ENCODE measurements around the gene PAPPA2. TPM values are rescaled to one million over a fixed set of nuclear protein-coding genes. Genes with fewer than 3 reads are reported as not detected.

The PAPPA2 gene
- total and polyA plus RNA-seq, 11 donors = 0.04 to 1.5 (median 0.38) TPM

GRCh38 chr1:176885341-176885740 lies 422.4 kb downstream of the PAPPA2 start:
- ATAC-seq = no peak
- no peak overlapping the region for H3K4me3 ChIP-seq
- no peak overlapping the region for H3K27ac ChIP-seq
- H3K4me1 ChIP-seq = peaks cover 0 to 10% (median 0%) of the 10 kb centered on the region in 12 donors
- no peaks in the 10 kb centered on the region for H3K9me3 ChIP-seq
- no peaks in the 10 kb centered on the region for H3K27me3 ChIP-seq
- WGBS, 4 donors = 72 to 77% (median 75%) methylated on average over 3 of the region's 3 CpGs
- DNase-seq = no peak
- H3K36me3 ChIP-seq = no peaks in the 10 kb centered on the region
- intact Hi-C loops (cut with DNase I) = loop anchor here in 1 of 10 donors (10.0 kb wide), 1 partner anchor 511 kb away; no protein-coding TSS in a partner anchor
- no peak for TF ChIP-seq CTCF (IDR thresholded peaks at IDR 0.05)
- TF ChIP-seq POLR2A (IDR thresholded peaks at IDR 0.05) = no peak

DNA sequence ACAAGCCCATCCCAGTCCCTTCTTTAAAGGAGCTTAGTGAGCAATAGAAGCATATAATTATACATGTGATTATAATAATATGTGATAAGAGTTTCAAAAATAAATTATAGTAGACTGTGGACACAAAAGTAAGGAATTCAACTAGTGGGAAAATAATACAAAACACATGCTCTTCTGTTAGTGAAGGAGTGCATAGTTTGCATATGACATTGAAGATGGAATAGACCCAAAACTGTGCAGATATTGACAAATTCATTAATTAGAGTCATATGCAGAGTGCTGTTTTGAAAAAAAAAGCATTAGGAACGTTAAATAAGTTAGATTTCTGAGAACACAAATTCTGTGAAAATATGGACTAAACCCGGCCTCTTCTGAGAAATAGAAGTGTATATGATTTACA lies 422.8 kb downstream of the PAPPA2 start:
- no peak overlapping the region for H3K4me3 ChIP-seq
- no peaks in the 10 kb centered on the region for H3K9me3 ChIP-seq
- H3K4me1 ChIP-seq = peaks cover 0 to 10% (median 0%) of the 10 kb centered on the region in 12 donors
- no peak for TF ChIP-seq POLR2A (IDR thresholded peaks at IDR 0.05)
- TF ChIP-seq CTCF (IDR thresholded peaks at IDR 0.05) = no peak
- no peaks in the 10 kb centered on the region for H3K36me3 ChIP-seq
- 53 to 83% (median 74%) methylated on average over 2 of the region's 2 CpGs for WGBS, 4 donors
- no peak for ATAC-seq
- H3K27ac ChIP-seq = no peak overlapping the region
- H3K27me3 ChIP-seq = no peaks in the 10 kb centered on the region
- intact Hi-C loops (cut with DNase I) = loop anchor here in 1 of 10 donors (10.0 kb wide), 1 partner anchor 511 kb away; no protein-coding TSS in a partner anchor
- DNase-seq = no peak

- no peaks in the 10 kb centered on the region for H3K9me3 ChIP-seq
- H3K4me3 ChIP-seq = no peak overlapping the region
- DNase-seq (no peak), ATAC-seq (peak; percentile 53 to 73 (median 64))
- TF ChIP-seq CTCF (IDR thresholded peaks at IDR 0.05) (no peak), POLR2A (IDR thresholded peaks at IDR 0.05) (no peak)
- no peaks in the 10 kb centered on the region for H3K36me3 ChIP-seq
- no peaks in the 10 kb centered on the region for H3K27me3 ChIP-seq
- no peak overlapping the region for H3K27ac ChIP-seq
- H3K4me1 ChIP-seq = peaks cover 0 to 16% (median 0%) of the 10 kb centered on the region in 12 donors
- intact Hi-C loops (cut with DNase I) = loop anchor here in 1 of 10 donors (10.0 kb wide), 1 partner anchor 514 kb away; no protein-coding TSS in a partner anchor
- WGBS, 4 donors = 75 to 79% (median 77%) methylated on average over 3 of the region's 3 CpGs
Measured at GRCh38 chr1:176888471-176889032, 425.6 kb downstream of the PAPPA2 start.

- peaks cover 0 to 20% (median 0%) of the 10 kb centered on the region in 9 donors for H3K27me3 ChIP-seq
- ATAC-seq (peak; percentile 29 to 65 (median 58)), DNase-seq (no peak)
- TF ChIP-seq POLR2A (IDR thresholded peaks at IDR 0.05) (no peak), CTCF (IDR thresholded peaks at IDR 0.05) (no peak)
- no peaks in the 10 kb centered on the region for H3K36me3 ChIP-seq
- peak overlapping the region in 1 of 12 donors; percentile 25 for H3K27ac ChIP-seq
- H3K9me3 ChIP-seq = no peaks in the 10 kb centered on the region
- H3K4me1 ChIP-seq = peaks cover 0 to 19% (median 5%) of the 10 kb centered on the region in 12 donors
- WGBS, 4 donors = 45 to 48% (median 46%) methylated on average over 7 of the region's 7 CpGs
- no peak overlapping the region for H3K4me3 ChIP-seq
- intact Hi-C loops (cut with DNase I) = loop anchor here in 5 of 10 donors (10.0 kb wide), 3 partner anchors 361 to 891 kb away; no protein-coding TSS in a partner anchor
Measured at GRCh38 chr1:176893625-176894352, 430.8 kb downstream of the PAPPA2 start.
